Measurements from ENCODE around the gene ABCA7. TPM values are rescaled to one million over a fixed set of nuclear protein-coding genes. Genes with fewer than 3 reads are reported as not detected.

Gene ABCA7
- polyA plus RNA-seq, 1 donor from 2014 or later: 51.8 TPM

GRCh38 chr19:1062387-1063029 lies 22.6 kb downstream of the ABCA7 start:
- Histone ChIP-seq H3K9me2 (ENCODE audit: insufficient read depth, low read length) (no peaks in the 10 kb centered on the region), H3K9ac (ENCODE audit: low read length) (no peak overlapping the region), H3K4me2 (ENCODE audit: low read length) (no peak overlapping the region), H3K4me3 (ENCODE audit: low read length) (no peak overlapping the region), H2AFZ (ENCODE audit: low read depth, low read length) (no peak overlapping the region), H3K27ac (ENCODE audit: low read length) (no peak overlapping the region), H3K79me2 (replicated peaks; ENCODE audit: insufficient read depth, low read length) (no peaks in the 10 kb centered on the region), H4K20me1 (ENCODE audit: insufficient read depth) (no peaks in the 10 kb centered on the region), H3K36me3 (ENCODE audit: insufficient read depth, low read length) (peaks cover 3% of the 10 kb centered on the region), H3K27me3 (ENCODE audit: insufficient read depth, low read depth, low read length) (peaks cover 13% of the 10 kb centered on the region), H3K9me3 (ENCODE audit: low read length) (peaks cover 11% of the 10 kb centered on the region), H3F3A (ENCODE audit: insufficient read depth, low read length, poor library complexity, severe bottlenecking) (no peaks in the 10 kb centered on the region)
- TF ChIP-seq TAF1 (IDR thresholded peaks at IDR 0.05; ENCODE audit: low read depth) (no peak), CTCF (IDR thresholded peaks at IDR 0.05; ENCODE audit: poor library complexity, severe bottlenecking) (no peak)

- TF ChIP-seq EZH2 (IDR thresholded peaks at IDR 0.05; ENCODE audit: borderline replicate concordance, insufficient read depth, low read length, poor library complexity, severe bottlenecking): no peak
- TF ChIP-seq POLR2AphosphoS5 (IDR thresholded peaks at IDR 0.05): no peak
- TF ChIP-seq RAD21 (conservative IDR thresholded peaks at IDR 0.05): no peak
- no peak for TF ChIP-seq CTCF (IDR thresholded peaks at IDR 0.05; ENCODE audit: poor library complexity, severe bottlenecking)
- no peak for TF ChIP-seq TAF1 (IDR thresholded peaks at IDR 0.05; ENCODE audit: low read depth)
- no peak for TF ChIP-seq EP300 (conservative IDR thresholded peaks at IDR 0.05; ENCODE audit: poor library complexity, severe bottlenecking)
- TF ChIP-seq SMC3 (conservative IDR thresholded peaks at IDR 0.05; ENCODE audit: poor library complexity): no peak
- TF ChIP-seq REST (IDR thresholded peaks at IDR 0.05; ENCODE audit: borderline replicate concordance): no peak
- TF ChIP-seq MXI1 (conservative IDR thresholded peaks at IDR 0.05; ENCODE audit: poor library complexity, severe bottlenecking): no peak
- Histone ChIP-seq H3K9me3 (ENCODE audit: low read length) (peaks cover 7% of the 10 kb centered on the region), H3K9ac (ENCODE audit: low read length) (no peak overlapping the region), H3K4me3 (ENCODE audit: low read length) (no peak overlapping the region), H3F3A (ENCODE audit: insufficient read depth, low read length, poor library complexity, severe bottlenecking) (no peaks in the 10 kb centered on the region), H3K27me3 (ENCODE audit: insufficient read depth, low read depth, low read length) (peaks cover 16% of the 10 kb centered on the region), H3K27ac (ENCODE audit: low read length) (no peak overlapping the region), H2AFZ (ENCODE audit: low read depth, low read length) (no peak overlapping the region), H4K20me1 (ENCODE audit: insufficient read depth) (no peaks in the 10 kb centered on the region), H3K79me2 (replicated peaks; ENCODE audit: insufficient read depth, low read length) (no peaks in the 10 kb centered on the region), H3K36me3 (ENCODE audit: insufficient read depth, low read length) (peaks cover 3% of the 10 kb centered on the region), H3K9me2 (ENCODE audit: insufficient read depth, low read length) (no peaks in the 10 kb centered on the region), H3K4me2 (ENCODE audit: low read length) (no peak overlapping the region)
Measured at GRCh38 chr19:1063030-1063908, 23.4 kb downstream of the ABCA7 start.
